ENCODE results near the gene ATP13A5. TPM values are rescaled to one million over a fixed set of nuclear protein-coding genes. Genes with fewer than 3 reads are reported as not detected.

ATP13A5 gene
- total RNA-seq, 4 donors from 2014 or later: 1.4 TPM; not detected in 3

GRCh38 chr3:193248848-193249468 is 129.6 kb downstream of the ATP13A5 start:
- ATAC-seq: no peak
- Histone ChIP-seq H3K4me1 (no peaks in the 10 kb centered on the region), H3K36me3 (no peaks in the 10 kb centered on the region), H3K9me3 (peaks cover 0 to 32% (median 6%) of the 10 kb centered on the region in 3 donors), H3K27me3 (no peaks in the 10 kb centered on the region), H3K27ac (no peak overlapping the region), H3K4me3 (no peak overlapping the region)
- WGBS, 2 donors (ENCODE audit: low coverage in 1 of 2): 63 to 96% methylated on average over 2 of the region's 2 CpGs
- TF ChIP-seq POLR2A (IDR thresholded peaks at IDR 0.05) (no peak), POLR2AphosphoS5 (IDR thresholded peaks at IDR 0.05) (no peak), CTCF (IDR thresholded peaks at IDR 0.05) (no peak), EP300 (IDR thresholded peaks at IDR 0.05) (no peak)

GRCh38 chr3:193243571-193243970 is 135.0 kb downstream of the ATP13A5 start:
- ATAC-seq: no peak
- no peak overlapping the region for H3K4me3 ChIP-seq
- 89 to 95% methylated on average over 3 of the region's 3 CpGs for WGBS, 2 donors (ENCODE audit: low coverage in 1 of 2)
- H3K27ac ChIP-seq: no peak overlapping the region
- peaks cover 0 to 14% (median 0%) of the 10 kb centered on the region in 3 donors for H3K9me3 ChIP-seq
- no peak for TF ChIP-seq EP300 (IDR thresholded peaks at IDR 0.05)
- TF ChIP-seq POLR2AphosphoS5 (IDR thresholded peaks at IDR 0.05): no peak
- no peak for TF ChIP-seq CTCF (IDR thresholded peaks at IDR 0.05)
- no peak for TF ChIP-seq POLR2A (IDR thresholded peaks at IDR 0.05)
- H3K36me3 ChIP-seq: no peaks in the 10 kb centered on the region
- peaks cover 0 to 18% (median 0%) of the 10 kb centered on the region in 3 donors for H3K4me1 ChIP-seq
- no peaks in the 10 kb centered on the region for H3K27me3 ChIP-seq

GRCh38 chr3:193241716-193242115 is 136.8 kb downstream of the ATP13A5 start:
- H3K9me3 ChIP-seq: no peaks in the 10 kb centered on the region

GRCh38 chr3:193240850-193241706 is 137.5 kb downstream of the ATP13A5 start, which contains the start of gene PLAAT1:
TSS of gene PLAAT1 (plus strand) at chr3:193241222. CDS start at chr3:193255651, 14,429 bp downstream.
- ATAC-seq: peak; percentile 94
- Histone ChIP-seq H3K36me3 (no peaks in the 10 kb centered on the region), H3K4me1 (peaks cover 0 to 18% (median 0%) of the 10 kb centered on the region in 3 donors), H3K27me3 (no peaks in the 10 kb centered on the region), H3K27ac (peak within 1 kb of the TSS in 3 of 4 donors; percentile 68 to 79 (median 69)), H3K9me3 (no peaks in the 10 kb centered on the region), H3K4me3 (peak within 1 kb of the TSS; percentile 29 to 52)
- 0 to 7% methylated on average over 1 to 3 of the region's 93 CpGs for WGBS, 2 donors (ENCODE audit: low coverage in 1 of 2)
- TF ChIP-seq CTCF (IDR thresholded peaks at IDR 0.05) (peak in 1 of 4 experiments; percentile 9), EP300 (IDR thresholded peaks at IDR 0.05) (no peak), POLR2A (IDR thresholded peaks at IDR 0.05) (no peak), POLR2AphosphoS5 (IDR thresholded peaks at IDR 0.05) (no peak)

More at GRCh38 chr3:193241716-193242115, 136.8 kb downstream of the ATP13A5 start:
- H3K36me3 ChIP-seq: no peaks in the 10 kb centered on the region
- H3K27ac ChIP-seq: peak overlapping the region in 3 of 4 donors; percentile 68 to 79 (median 69)
- H3K4me1 ChIP-seq: peaks cover 0 to 18% (median 0%) of the 10 kb centered on the region in 3 donors
- peak overlapping the region; percentile 29 to 52 for H3K4me3 ChIP-seq
- TF ChIP-seq CTCF (IDR thresholded peaks at IDR 0.05) (no peak), EP300 (IDR thresholded peaks at IDR 0.05) (no peak), POLR2AphosphoS5 (IDR thresholded peaks at IDR 0.05) (no peak), POLR2A (IDR thresholded peaks at IDR 0.05) (no peak)
- no peak for ATAC-seq
- H3K27me3 ChIP-seq: no peaks in the 10 kb centered on the region
- 30 to 71% methylated on average over 3 to 11 of the region's 11 CpGs for WGBS, 2 donors (ENCODE audit: low coverage in 1 of 2)
